Nucleus accumbens (tissue), 56 donors: ENCODE data around the gene PRDM16.

Experiments used
- DNase-seq, 56 donors: peaks; one replicate each; lab custom pipeline; 2025; lab: John Stamatoyannopoulos, UW

The PRDM16 gene

GRCh38 chr1:3244025-3244926 is 175.3 kb downstream of the PRDM16 start:
- DNase-seq, result no peak

DNA sequence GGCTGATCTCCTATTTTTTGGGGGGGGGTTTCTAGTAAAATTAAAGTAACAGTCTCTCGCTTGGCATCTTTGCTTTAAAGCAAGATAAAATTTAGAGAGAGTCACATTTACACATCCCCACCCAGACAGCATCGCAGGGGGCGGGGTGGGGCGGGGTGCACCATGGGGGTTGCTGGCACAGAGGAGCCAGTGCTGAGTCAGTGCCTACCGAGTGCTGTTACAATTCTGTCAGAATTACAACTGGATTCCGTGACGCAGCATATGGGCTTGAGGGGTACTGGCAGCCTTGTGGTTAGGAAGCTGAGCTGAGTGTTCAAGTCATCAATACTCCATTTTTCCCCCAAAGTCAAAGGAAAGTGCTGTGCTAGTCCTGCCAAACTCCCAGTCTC is 175.9 kb downstream of the PRDM16 start:
- peak in 17 of 56 donors; percentile 8 to 65 (median 34) for DNase-seq

- DNase-seq, result no peak
Observed at GRCh38 chr1:3245344-3245743, 176.3 kb downstream of the PRDM16 start.

DNA sequence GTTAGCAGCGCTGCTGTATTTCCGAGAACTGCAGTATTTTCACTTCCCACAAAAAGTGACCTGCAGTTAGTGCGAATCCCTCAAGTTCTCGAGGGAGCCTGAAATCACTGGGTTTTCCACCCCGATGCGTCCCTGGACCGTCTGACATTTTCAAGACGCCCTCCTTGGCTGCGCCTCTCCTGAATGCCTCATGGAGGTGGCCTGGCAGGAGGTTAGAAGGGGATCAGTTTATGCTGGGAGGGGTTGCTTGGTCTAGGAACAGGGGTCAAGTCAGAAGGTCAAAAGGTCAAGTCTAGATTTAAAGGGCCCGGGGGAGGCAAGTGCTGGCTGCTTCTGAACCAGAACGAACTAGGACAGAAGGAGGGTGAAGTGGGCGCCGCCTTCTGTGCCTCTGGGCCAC is 176.8 kb downstream of the PRDM16 start:
- DNase-seq, result no peak

- DNase-seq, result no peak
Observed at GRCh38 chr1:3246251-3246650, 177.2 kb downstream of the PRDM16 start.

GRCh38 chr1:3247521-3248121 is 178.6 kb downstream of the PRDM16 start:
- DNase-seq, result no peak

- DNase-seq, result peak in 1 of 56 donors; percentile 7
Observed at GRCh38 chr1:3248155-3249141, 179.4 kb downstream of the PRDM16 start.

- no peak for DNase-seq
Observed at GRCh38 chr1:3249231-3249630, 180.2 kb downstream of the PRDM16 start.

- DNase-seq, result no peak
Observed at GRCh38 chr1:3249631-3250501, 180.9 kb downstream of the PRDM16 start.

DNA sequence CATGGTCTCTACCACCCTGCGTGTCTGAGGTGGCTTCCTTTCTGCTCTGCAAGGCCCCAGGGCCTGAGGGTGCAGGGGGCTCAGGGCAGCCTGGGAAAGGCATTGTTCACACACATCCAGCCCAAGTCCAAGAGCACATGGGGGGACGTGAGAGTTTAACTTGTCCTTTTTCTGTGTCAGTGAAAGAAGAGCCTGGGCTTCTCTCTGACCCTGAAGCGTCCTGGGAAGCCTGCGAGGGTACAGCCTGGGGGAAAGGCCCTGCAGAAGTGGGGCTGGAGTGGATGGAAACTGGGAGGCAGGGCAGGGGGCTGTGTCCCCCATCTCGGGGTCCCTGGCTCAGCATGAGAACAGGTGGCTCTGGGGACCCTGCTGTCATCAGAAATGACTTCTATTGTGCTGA is 181.6 kb downstream of the PRDM16 start:
- no peak for DNase-seq

- no peak for DNase-seq
Observed at GRCh38 chr1:3251099-3251806, 182.2 kb downstream of the PRDM16 start.

GRCh38 chr1:3251807-3252428 is 182.9 kb downstream of the PRDM16 start:
- no peak for DNase-seq

DNA sequence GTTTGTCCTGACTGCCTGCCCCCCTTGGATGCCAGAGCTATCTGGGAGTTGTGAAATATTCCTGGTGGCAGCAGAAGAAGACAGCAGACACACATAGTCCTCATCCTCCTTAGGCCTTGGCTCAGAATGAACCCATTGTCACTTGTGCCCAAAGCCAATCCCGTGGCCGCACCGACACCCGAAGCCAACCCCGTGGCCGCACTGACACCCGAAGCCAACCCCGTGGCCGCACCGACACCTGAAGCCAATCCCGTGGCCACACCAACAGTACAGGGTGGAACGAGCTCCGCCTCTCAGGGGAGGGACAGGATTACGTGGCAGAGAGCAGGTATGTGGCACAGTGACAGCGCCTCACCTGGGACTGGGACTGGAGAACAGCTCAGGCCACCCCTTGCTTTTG is 186.7 kb downstream of the PRDM16 start:
- DNase-seq, result no peak

DNA sequence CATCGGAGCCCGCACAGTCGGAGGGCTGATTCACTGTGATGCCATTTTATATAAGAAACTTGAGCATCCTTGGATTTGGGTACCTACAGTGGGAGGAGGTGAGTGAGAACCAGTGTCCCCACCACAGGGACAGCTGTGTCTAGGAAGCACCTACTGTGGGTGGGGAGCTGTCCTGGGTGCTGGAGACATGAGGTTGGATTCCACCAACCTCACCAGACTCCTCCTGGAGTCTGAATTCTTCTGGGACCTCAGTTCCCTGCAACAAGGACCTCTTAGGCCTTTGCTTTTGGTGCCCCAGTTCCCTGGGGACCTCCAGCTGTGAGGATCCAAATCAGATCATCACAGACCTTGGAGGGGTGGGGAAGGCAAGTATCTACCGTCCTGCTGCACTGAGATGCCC is 188.8 kb downstream of the PRDM16 start:
- DNase-seq, result no peak

DNA sequence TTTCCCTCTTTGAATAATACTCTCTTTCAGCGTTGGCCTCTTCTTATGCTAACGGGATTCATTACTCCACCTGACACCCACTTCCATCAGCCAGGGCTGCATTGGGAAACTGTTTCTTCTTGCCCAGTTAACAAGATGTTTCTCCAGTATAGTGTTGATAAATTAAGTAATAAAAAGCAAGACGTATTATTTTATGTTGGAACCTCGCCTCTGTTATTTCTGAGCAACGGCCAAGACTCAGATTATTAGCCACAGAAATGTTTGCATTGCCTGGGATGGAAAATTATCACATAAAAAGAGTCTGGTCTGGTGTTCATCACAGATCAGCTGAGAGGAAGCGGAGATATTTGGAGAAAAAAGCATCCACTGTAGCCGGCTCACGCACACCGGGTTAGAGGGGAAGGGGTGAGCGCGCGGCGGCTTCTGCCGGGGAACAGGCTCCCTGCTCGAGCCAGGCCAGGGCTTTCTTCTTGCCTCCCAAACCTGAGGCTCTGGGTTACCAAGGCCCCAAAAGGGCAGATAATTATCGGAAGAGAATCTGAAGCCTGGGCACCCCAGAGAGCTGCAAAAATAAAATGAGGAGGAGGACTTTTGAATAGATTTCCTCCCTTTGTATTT is 189.5 kb downstream of the PRDM16 start:
- no peak for DNase-seq

DNA sequence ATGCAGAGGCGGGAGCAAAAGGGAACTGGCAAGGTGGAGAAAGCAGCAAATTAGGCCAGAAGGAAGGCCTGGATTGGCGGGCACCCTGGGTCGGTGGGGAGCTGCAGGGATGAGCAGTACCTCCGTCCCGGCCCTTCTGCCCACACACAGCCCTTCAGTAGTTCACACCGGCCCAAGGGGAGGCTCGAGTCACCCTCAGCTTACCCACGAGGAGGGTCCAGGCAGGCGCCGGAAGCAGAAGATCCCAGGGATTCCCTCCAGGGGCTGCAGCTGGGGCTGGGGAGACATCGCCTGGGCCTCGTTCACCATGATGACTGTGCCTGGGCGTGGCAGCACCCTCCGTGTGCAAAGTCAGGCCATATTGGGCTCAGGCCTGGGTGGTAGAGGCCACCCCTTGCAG is 190.0 kb downstream of the PRDM16 start:
- no peak for DNase-seq

DNA sequence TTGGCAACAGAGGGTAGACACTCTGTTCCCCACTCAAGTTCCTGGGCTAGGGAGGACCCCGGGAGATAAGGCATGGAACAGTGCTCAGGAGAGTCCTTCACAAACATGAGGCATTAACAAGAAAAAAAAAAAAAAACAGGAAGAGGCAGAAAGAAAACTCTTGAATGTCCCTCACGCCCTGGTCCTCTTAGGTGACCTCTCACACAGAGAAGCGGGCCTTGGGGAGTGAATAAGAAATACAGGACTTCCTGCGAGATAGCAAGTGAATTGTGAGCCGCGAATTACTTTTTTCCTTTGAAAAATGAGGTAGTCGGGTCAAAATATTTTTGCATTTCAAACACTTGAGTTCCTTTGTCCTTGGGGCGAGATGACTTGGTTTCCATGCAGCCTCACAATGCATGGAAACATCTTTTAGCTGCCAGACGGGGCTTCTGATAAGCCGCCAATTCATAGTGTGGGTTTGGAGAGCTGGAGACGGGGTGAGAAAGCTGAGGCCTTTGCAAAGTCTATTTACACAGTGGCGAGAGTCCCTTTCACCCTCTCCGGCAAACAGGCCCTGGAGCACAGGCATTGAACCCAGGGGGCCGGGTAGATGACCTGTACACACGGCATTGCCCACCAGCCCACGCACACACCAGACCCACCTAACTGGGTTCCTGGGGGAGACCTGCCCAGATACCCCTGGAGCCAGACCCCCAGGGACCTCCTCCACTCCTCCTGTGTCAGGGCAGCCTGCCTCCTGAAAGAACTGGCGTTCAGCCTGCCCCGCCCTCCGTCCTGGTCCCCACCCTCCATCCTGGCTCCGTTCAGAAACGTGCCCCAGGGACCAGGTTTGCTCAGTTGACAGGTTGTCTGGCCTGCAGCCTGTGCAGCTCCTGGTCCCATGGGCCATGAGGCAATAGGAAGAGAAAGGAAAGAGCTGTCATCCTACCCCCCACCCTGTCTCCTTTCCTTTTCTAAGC is 192.3 kb downstream of the PRDM16 start:
- DNase-seq, result no peak
